Measurements from ENCODE around the gene ARHGEF33. TPM values are rescaled to one million over a fixed set of nuclear protein-coding genes. Genes with fewer than 3 reads are reported as not detected.
A peak's percentile ranks its signal among the peaks of the same experiment; 100 is the strongest.

Gene ARHGEF33
- polyA plus RNA-seq, 2 of the 4 experiments (the other 2 are of a cell fraction), result 0.08 to 0.23 TPM

- POLR2A ChIA-PET, result no interaction called here
- 85% methylated on average over 4 of the region's 5 CpGs for WGBS (ENCODE audit: missing lambda C conversion rate)
- Histone ChIP-seq H3K27ac (no peak overlapping the region), H3K4me2 (no peak overlapping the region), H3K4me1 (no peaks in the 10 kb centered on the region), H3K9me3 (no peaks in the 10 kb centered on the region), H3K4me3 (no peak overlapping the region)
- no peak for FAIRE-seq
- TF ChIP-seq EHMT2 (IDR thresholded peaks at IDR 0.05; ENCODE audit: low read depth) (no peak), JUN (IDR thresholded peaks at IDR 0.05) (no peak), RNF2 (IDR thresholded peaks at IDR 0.05; ENCODE audit: borderline replicate concordance, low read depth) (no peak), PHF8 (IDR thresholded peaks at IDR 0.05; ENCODE audit: borderline replicate concordance, low read depth) (no peak), POLR2A (IDR thresholded peaks at IDR 0.05; ENCODE audit: low read length) (no peak), BCL3 (IDR thresholded peaks at IDR 0.05) (no peak), HMGXB4 (CRISPR knock-in tag; IDR thresholded peaks at IDR 0.05; ENCODE audit: borderline replicate concordance) (no peak), ZFP36 (IDR thresholded peaks at IDR 0.05; ENCODE audit: borderline replicate concordance, partially characterized antibody) (no peak), EHF (CRISPR knock-in tag; IDR thresholded peaks at IDR 0.05) (no peak), KDM5A (IDR thresholded peaks at IDR 0.05) (no peak)
- TF ChIP-seq, protein P1, sequence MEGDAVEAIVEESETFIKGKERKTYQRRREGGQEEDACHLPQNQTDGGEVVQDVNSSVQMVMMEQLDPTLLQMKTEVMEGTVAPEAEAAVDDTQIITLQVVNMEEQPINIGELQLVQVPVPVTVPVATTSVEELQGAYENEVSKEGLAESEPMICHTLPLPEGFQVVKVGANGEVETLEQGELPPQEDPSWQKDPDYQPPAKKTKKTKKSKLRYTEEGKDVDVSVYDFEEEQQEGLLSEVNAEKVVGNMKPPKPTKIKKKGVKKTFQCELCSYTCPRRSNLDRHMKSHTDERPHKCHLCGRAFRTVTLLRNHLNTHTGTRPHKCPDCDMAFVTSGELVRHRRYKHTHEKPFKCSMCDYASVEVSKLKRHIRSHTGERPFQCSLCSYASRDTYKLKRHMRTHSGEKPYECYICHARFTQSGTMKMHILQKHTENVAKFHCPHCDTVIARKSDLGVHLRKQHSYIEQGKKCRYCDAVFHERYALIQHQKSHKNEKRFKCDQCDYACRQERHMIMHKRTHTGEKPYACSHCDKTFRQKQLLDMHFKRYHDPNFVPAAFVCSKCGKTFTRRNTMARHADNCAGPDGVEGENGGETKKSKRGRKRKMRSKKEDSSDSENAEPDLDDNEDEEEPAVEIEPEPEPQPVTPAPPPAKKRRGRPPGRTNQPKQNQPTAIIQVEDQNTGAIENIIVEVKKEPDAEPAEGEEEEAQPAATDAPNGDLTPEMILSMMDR (IDR thresholded peaks at IDR 0.05), result no peak
- TF ChIP-seq, protein P2, sequence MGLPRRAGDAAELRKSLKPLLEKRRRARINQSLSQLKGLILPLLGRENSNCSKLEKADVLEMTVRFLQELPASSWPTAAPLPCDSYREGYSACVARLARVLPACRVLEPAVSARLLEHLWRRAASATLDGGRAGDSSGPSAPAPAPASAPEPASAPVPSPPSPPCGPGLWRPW (IDR thresholded peaks at IDR 0.05), result no peak
- no peak for DNase-seq (ENCODE audit: low read depth in 1 of 2, low spot score in 1 of 2)
- ATAC-seq, result peak; percentile 59 to 75; a peak in 5 of 6 replicates
- CTCF ChIA-PET, result interaction anchor here (0.6 to 2.9 kb wide), 5 partner anchors 10 to 225 kb away, joined by 3 to 15 read pairs (median 4); no protein-coding TSS in a partner anchor
Measured at GRCh38 chr2:39007875-39008504, 118.3 kb downstream of the ARHGEF33 start.

DNA sequence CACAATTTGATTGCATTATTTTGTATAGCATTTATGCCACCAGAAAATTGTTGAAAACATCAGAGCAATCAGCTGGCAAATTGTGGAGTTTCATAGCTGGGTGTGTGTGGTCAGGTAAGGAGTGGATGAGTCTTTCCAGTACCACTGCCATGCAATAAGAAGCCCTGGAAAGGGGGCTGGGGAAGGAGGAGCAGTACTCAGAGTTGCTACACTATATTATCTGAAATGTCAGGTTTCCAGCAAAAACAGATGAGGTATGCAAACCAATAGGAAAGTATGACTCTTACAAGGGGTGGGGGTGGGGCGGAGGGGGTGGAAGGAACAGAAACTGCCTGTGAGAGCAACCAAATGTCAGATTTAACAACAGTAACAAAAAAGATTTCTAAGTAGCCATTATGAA, 119.0 kb downstream of the ARHGEF33 start:
- POLR2A ChIA-PET, result no interaction called here
- FAIRE-seq, result no peak
- Histone ChIP-seq H3K4me1 (no peaks in the 10 kb centered on the region), H3K27ac (no peak overlapping the region), H3K4me2 (no peak overlapping the region), H3K9me3 (no peaks in the 10 kb centered on the region), H3K4me3 (no peak overlapping the region)
- no CpG with 5 or more reads among the region's 1 CpG for WGBS (ENCODE audit: missing lambda C conversion rate)
- ATAC-seq, result no peak
- DNase-seq (ENCODE audit: low read depth in 1 of 2, low spot score in 1 of 2), result no peak
- TF ChIP-seq ESRRA (IDR thresholded peaks at IDR 0.05; ENCODE audit: borderline replicate concordance, low read length) (no peak), TFCP2L1 (CRISPR knock-in tag; IDR thresholded peaks at IDR 0.05) (no peak), POLR2A (IDR thresholded peaks at IDR 0.05; ENCODE audit: low read length) (no peak)
- CTCF ChIA-PET, result interaction anchor here (1.4 to 2.9 kb wide), 3 partner anchors 9 to 61 kb away, joined by 4 to 15 read pairs (median 10); no protein-coding TSS in a partner anchor

- no peaks in the 10 kb centered on the region for H3K9me3 ChIP-seq
- no peak for TF ChIP-seq HOXB13 (CRISPR knock-in tag; IDR thresholded peaks at IDR 0.05; ENCODE audit: low read depth)
- TF ChIP-seq MAFK (IDR thresholded peaks at IDR 0.05; ENCODE audit: partially characterized antibody), result peak; percentile 59
- no peak for TF ChIP-seq HOXA7 (CRISPR knock-in tag; IDR thresholded peaks at IDR 0.05)
- TF ChIP-seq FOXS1 (CRISPR knock-in tag; IDR thresholded peaks at IDR 0.05), result no peak
- H3K4me1 ChIP-seq, result no peaks in the 10 kb centered on the region
- POLR2A ChIA-PET, result no interaction called here
- ATAC-seq (no peak), FAIRE-seq (no peak), DNase-seq (ENCODE audit: low read depth in 1 of 2, low spot score in 1 of 2) (no peak)
- H3K4me3 ChIP-seq, result no peak overlapping the region
- CTCF ChIA-PET, result no interaction called here
- H3K27ac ChIP-seq, result no peak overlapping the region
- H3K4me2 ChIP-seq, result no peak overlapping the region
- WGBS (ENCODE audit: missing lambda C conversion rate), result 67% methylated on average over 3 of the region's 3 CpGs
Measured at GRCh38 chr2:39013871-39014270, 124.2 kb downstream of the ARHGEF33 start.

Data from A549 (cell line).